GM18519 (cell line): ENCODE data around the gene ILF3.

Source experiments
- ATAC-seq: cut with Tn5 transposase; IDR thresholded peaks from one replicate; pipeline ENCODE4 v1.9.1; 2021; ENCODE audit warnings: mild to moderate bottlenecking, moderate library complexity; ENCODE audit not compliant: unreplicated experiment, low FRiP score

The ILF3 gene

DNA sequence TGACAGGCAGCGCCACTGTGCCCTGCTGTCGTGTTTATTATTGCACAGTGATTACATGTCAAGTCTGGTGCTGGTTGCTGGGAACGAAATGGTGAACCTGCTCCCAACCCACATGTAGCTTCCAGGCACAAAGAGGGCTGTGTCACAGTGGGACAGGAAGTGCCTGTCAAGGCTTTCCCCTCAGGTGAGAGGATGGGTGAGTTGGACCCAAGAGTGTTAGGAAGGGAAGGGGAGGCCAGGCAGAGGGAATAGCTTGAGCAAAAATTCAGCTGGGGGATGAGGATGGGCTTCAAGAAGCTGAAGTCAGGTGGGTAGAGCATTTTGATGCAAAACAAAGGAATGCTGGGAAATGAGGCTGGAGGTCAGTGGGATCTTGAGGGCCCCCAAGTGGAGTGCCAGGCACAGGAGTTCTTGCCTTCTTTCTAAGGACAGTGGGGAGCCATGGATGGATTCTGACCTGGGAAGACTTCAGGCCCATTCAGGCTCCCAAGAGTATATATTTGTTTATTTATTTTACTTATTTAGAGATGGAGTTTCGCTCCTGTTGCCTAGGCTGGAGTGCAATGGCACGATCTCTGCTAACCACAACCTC lies 38.6 kb downstream of the ILF3 start:
- no peak for ATAC-seq

GRCh38 chr19:10694706-10695307 lies 40.7 kb downstream of the ILF3 start:
- ATAC-seq: no peak

- ATAC-seq: peak; percentile 69
These were observed 41.6 kb downstream of the ILF3 start for GRCh38 chr19:10695401-10696398.

- no peak for ATAC-seq
These were observed 45.6 kb downstream of the ILF3 start for GRCh38 chr19:10699650-10700335.

GRCh38 chr19:10701955-10702525 lies 47.9 kb downstream of the ILF3 start:
- no peak for ATAC-seq

DNA sequence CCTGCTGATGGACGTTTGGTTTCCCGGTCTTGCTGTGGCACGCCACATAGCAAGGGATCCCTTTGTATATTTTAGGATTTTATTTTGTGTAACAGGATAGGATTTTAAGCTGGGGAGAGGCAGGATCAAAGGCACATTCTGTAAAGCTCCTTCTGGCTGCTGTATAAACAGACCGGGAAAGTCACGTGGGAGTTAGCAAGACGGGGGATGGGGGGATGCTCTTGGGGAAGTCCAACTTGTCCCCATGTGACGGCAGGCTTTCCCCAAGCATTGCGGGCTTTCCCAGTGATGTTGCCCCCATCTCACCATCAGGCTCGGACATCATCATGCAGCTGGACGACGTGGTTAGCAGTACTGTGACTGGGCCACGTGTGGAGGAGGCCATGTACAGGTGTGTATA lies 52.8 kb downstream of the ILF3 start:
- ATAC-seq: no peak

DNA sequence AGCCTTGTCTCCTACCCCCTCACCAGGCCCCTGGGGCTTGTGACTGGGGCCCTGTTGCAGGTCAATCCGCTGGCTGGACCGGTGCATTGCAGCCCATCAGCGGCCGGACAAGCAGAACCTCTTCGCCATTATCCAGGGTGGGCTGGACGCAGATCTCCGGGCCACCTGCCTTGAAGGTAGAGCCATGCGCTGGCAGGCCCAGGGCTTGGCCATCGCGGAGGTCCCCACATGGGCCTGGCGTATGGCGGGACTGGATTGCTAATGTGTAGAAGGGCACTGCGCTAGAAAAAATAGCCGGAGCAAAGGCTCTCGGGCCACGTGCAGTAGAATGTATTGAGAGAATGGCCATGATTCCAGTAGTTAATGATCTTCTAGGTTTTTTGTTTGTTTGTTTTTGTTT lies 53.3 kb downstream of the ILF3 start:
- ATAC-seq: no peak

DNA sequence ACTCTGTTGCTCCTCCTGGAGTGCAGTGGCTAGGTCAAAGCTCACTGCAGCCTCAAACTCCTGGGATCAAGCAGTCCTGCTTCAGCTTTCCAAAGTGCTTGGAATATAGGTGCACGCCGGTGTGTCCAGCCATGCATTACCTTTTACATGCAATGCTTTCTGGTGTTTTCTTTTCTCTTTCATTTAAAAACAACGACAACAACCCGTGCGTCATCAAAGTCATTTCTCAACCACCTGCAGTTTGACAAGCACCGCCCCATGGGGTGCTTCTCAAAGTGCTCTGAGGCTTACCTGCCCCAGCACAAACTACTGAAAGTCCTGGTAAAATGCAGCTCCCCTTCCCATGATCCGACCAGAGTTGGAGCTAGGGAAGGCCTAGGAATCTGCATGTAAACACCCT lies 54.1 kb downstream of the ILF3 start:
- ATAC-seq: no peak

GRCh38 chr19:10712045-10712444 lies 57.9 kb downstream of the ILF3 start:
- ATAC-seq: no peak

DNA sequence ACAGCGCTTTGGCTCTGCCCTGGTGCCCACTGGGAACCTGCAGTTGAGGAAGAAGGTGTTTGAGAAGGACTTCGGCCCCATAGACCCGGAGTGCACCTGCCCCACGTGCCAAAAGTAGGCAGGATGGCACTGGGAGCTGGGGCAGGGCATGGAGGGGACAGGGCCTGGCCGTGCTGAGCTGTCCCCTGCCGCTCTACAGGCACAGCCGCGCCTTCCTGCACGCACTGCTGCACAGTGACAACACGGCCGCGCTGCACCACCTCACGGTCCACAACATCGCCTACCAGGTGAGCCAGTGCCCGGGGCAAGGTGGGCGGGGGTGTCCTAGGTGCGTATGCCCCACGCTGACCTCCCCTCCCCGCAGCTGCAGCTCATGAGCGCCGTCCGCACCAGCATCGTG lies 58.6 kb downstream of the ILF3 start:
- no peak for ATAC-seq

DNA sequence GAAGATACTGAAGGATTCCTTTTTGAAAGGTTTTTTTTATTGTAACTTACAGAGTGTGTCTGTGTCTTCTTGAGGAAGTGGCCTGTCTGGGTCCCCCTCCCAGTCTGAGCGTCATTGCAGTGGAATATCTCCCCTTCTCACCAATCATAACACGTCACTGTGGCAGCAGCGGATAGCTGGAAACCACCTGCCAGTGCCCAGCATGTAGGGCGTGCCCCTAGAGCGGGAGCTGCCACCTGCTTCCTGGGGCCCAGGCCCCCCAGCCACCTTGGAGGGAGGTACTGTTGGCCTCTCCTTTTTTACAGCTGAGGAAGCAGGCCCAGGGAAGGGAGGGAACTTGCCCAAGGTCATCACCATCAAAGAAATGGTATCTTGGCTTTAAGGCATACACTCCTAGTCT lies 59.2 kb downstream of the ILF3 start:
- no peak for ATAC-seq

DNA sequence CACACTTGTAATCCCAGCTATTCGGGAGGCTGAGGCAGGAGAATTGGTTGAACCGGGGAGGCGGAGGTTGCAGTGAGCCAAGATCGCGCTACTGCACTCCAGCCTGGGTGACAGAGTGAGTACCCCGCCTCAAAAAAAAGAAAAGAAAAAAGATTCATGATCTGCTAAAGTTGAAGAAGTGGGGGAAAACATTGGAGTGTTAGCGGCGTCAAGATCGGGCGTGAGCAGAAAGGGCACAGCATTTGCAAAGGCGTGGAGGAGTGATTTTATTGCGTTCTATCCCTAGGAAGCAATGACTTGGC lies 62.9 kb downstream of the ILF3 start:
- ATAC-seq: no peak

DNA sequence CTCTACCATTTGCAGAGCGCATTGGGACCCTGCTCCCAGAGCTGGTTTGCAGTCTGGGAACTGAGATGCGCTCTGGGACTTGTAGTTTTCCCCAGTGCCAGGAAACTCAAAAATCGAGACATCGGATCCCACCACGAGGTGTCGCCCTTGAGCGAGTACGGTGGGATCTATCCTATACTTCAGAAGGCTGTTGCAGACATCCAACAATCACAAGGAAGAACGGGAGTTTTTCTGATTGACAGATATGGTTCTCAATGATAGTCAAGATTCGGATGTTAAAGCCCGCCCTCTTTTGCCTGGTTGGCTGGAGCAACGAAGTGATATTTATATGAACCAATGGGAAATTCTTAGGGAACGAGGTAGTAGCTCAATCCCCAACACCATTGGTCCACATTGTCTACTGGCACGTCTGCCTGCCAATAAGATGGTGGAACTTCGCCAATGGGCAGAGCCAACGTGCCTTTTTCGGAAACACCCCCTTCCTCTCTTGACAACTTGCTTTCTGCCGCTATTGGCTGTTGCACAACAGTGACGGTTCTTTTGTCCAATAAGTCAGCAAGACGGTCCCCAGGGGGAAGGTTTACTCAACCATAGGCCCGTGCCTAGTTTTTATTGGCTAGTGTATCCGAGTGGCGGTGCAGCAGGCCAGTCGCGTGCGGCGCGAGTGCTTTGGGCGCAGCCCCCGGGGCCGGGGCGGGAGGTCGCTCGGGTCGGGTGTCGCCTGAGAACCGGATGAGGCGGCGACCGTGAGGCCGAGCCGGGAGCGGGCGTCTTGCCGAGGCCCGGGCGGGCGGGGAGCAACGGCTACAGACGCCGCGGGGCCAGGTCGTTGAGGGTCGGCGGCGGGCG lies 63.4 kb downstream of the ILF3 start, which contains the start of gene DNM2:
Gene DNM2 (plus strand): TSS at position 724 of the 849 bp plus-strand sequence. CDS start 164 bp downstream, outside the sequence.
- ATAC-seq: peak; percentile 70

DNA sequence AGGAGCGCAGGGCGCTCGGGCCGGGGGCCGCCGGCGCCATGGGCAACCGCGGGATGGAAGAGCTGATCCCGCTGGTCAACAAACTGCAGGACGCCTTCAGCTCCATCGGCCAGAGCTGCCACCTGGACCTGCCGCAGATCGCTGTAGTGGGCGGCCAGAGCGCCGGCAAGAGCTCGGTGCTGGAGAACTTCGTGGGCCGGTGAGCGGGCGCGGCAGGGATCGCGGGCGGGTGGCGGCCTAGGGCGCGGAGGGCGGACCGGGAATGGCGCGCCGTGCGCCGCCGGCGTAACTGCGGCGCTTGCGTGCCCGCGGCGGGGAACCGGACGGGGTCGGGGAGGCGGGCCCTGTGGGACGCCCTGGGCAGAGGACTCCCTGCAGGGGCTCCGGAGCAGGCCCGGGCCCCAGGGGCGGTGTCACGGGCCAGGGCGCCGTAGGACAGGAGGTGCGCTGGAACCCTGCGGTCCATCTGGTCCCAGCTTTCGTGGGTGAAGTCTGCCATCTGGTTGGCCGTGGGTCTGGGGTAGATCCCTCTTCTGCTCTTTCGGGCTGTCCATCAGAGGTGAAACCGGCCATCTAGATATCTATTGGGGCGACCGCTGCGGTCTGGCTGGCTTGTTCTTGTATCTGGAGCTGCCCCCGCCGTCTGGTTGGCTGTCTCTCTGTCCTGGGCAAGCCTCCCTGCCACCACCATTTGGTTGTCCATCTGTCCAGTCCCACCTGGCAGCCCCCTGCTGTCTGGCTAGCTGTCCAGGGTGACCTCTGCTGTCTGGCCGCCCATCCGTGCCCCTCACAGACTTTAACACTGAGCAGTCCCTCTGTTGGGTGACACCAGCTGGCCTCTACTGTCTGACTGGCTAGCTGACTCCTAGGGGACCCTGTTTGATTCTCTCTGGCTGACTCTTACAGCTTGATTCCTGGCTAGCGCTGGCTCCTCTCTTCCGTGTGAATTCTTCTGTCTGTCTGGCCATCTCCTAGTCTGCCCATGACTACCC lies 64.4 kb downstream of the ILF3 start:
- ATAC-seq: peak; percentile 7

- no peak for ATAC-seq
These were observed 65.4 kb downstream of the ILF3 start for GRCh38 chr19:10719466-10719961.

- no peak for ATAC-seq
These were observed 66.5 kb downstream of the ILF3 start for GRCh38 chr19:10720607-10721125.

DNA sequence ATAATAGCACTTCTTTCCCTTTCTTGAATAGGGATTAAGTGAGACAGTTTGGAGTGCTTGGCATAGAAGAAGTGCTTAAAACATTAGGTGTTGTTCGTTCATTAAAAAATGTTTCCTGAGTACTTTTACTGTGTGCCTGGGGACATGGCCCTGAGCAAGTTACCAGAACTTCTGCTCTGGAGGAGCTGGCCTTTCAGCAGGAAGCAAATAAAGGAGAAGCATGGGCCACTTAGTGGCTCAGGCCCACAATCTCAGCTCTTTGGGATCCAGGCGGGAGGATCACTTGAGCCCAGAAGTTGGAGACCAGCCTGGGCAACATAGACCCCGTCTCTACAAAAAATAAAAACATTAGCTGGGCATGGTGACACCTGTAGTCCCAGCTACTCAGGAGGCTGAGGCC lies 69.4 kb downstream of the ILF3 start:
- no peak for ATAC-seq

DNA sequence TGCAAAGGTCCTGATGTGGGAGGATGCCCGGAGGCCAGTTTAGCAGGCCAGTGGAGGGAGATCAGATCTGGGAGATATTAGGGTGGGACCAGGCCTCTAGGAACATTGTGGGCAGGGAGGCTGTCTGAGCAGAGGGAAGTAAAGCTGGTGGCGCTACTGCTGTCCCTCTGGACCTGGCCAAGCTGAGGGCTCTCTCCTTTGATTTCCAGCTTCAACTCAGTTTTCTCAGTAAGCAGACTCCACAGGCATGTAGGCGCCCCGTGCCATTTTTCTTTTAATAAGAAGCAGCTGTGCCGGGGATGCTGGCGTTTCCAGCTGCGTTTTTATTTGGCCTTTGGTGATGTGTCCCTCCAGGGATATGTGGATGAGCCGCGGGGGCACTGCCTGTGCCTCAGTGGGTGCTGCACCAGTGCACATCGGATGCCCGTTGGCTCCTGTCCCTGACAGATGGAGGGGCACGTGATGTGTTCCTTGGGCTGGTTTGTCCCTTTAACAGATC lies 70.5 kb downstream of the ILF3 start:
- ATAC-seq: no peak
